Measurements from ENCODE around the gene RSBN1.
"Not testable (repeated sequence)": the region's sequence is repeated elsewhere in the genome, so short reads cannot be mapped to it uniquely, and the experiment has no call there.

Gene RSBN1

DNA sequence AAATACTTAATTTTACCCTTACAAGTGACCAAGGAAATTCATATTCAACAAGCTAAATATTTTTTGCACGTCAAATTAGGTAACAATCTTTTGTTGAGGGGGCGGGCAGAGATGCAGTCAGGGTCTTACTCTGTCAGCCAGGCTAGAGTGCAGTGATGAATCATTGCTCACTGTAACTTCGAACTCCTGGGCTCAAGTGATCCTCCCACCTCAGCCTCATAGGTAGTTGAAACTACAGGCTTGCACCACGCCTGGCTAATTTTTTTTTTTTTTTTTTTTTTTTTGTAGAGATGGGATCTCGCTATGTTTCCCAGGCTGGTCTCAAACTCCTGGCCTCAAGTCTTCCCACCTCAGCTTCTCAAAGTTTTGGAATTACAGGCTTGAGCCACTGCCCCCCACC lies 79.5 kb downstream of the RSBN1 start:
- DNase-seq: no peak

- DNase-seq: no peak
Measured at GRCh38 chr1:113721010-113721409, 91.3 kb downstream of the RSBN1 start.

DNA sequence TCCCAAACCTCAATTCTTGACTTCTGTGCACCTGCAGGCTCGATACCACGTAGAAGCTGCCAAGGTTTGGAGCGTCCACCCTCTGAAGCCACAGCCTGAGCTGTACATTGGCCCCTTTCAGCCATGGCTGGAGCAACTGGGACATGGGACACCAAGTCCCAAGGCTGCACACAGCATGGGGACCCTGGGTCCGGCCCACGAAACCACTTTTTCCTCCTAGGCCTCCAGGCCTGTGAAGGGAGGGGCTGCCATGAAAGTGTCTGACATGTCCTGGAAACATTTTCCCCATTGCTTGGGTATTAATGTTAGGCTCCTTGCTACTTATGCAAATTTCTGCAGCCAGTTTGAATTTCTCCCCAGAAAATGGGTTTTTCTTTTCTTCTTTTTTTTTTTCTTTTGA lies 93.7 kb downstream of the RSBN1 start:
- not testable (repeated sequence) for DNase-seq

DNA sequence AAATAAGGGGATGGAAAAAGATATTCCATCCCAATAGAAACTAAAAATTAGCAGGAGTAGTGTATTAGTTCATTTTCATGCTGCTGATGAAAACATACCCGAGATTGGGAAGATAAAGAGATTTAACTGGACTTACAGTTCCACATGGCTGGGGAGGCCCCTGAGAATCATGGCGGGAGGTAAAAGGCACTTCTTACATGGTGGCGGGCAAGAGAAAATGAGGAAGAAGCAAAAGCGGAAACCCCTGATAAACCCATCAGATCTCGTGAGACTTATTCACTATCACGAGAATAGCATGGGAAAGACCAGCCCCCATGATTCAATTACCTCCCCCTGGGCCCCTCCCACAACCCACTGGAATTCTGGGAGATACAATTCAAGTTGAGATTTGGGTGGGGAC lies 94.8 kb downstream of the RSBN1 start:
- not testable (repeated sequence) for DNase-seq

DNA sequence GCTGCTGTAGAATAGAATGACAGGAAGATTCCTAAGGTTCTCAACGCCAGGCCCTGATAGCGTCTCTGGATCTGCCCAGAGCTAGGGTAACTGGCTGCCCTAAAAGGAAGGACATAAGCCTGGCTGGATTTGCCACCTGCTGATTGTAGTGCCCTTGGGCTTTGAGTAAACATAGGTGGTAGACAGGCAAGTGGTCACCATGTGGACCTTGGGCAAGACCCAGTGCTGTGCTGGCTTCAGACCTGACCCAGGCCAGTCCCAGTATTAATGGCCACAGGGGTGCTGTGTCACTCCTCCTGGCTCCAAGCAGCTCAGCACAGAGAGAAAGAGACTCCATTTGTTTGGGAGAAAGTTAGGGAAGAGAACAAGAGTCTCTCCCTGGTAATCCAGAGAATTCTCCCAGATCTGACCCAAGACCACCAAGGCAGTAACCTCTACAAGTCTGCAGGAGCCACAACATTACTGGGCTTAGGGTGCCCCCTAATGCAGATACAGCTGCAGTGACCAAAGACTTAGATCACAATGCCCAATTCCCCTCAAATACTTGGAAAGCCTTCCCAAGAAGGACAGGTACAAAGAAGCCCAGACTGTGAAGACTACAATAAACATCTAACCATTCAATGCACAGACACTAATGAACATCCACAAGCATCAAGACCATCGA lies 97.5 kb downstream of the RSBN1 start:
- DNase-seq: no peak
